ENCODE data around the gene ZNF541.

DNA sequence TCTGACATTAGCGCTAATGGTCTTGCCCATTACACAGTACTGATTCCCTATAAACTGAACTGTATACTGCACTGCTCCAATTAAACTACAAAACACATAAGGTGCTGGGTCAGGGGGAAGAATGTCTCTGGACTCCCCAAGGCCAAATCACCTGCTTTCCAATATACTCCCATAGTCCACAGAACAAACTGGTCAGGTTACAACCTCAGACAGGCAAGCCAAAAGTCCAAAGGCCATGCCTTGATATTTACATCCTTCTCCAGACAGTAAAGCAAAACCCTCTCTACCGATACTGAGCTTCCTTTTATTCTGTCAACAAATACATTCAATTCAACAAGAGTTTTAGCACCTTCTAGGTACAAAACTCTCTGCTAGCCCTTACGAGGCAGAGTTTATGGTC lies 8.9 kb downstream of the ZNF541 start:
- TF ChIP-seq POLR2A (IDR thresholded peaks at IDR 0.05; ENCODE audit: low read length) (no peak), GATA1 (IDR thresholded peaks at IDR 0.05; ENCODE audit: low read depth, low read length) (no peak)

Measured in erythroblast (primary cell).